Esophagus squamous epithelium (tissue), 5 donors: ENCODE results near the gene GRIK1. TPM values are rescaled to one million over a fixed set of nuclear protein-coding genes. Genes with fewer than 3 reads are reported as not detected.

ENCODE experiments used
- DNase-seq: peaks from one replicate; lab custom pipeline; 2025; lab: John Stamatoyannopoulos, UW
- H3K27ac ChIP-seq, 4 donors: fragments of 200-600 bp; sonication (generic); one replicate each; pipeline ENCODE4 v1.5.1; 2016 to 2019; ENCODE audit warnings: mild to moderate bottlenecking in 1 of 4
- H3K27me3 ChIP-seq, 4 donors: fragments of 200-600 bp; sonication (generic); 1 replicate in 3 of 4; 2 replicates in 1 of 4; pipeline versions ENCODE4 v1.5.1 to v1.6.0; 2017 to 2021; ENCODE audit warnings: antibody characterized with exemption in 1 of 4
- H3K36me3 ChIP-seq, 3 donors: fragments of 200-600 bp; sonication (generic); one replicate each; pipeline ENCODE4 v1.5.1; 2016 to 2019
- H3K4me1 ChIP-seq, 3 donors: fragments of 200-600 bp; sonication (generic); one replicate each; pipeline ENCODE4 v1.5.1; 2017 to 2019
- H3K4me3 ChIP-seq, 4 donors: fragments of 200-600 bp; sonication (generic); 1 replicate in 3 of 4; 2 replicates in 1 of 4; pipeline ENCODE4 v1.5.1; 2016 to 2019; ENCODE audit warnings: mild to moderate bottlenecking in 2 of 4, moderate library complexity in 1 of 4
- H3K9me3 ChIP-seq, 3 donors: fragments of 200-600 bp; sonication (generic); one replicate each; pipeline ENCODE4 v1.5.1; 2016 to 2019
- POLR2A ChIP-seq, 4 donors: fragments of 450-650 bp; IDR thresholded peaks; one replicate each; pipeline ENCODE4 v1.6.1; 2017; ENCODE audit warnings: antibody characterized with exemption in 4 of 4, mild to moderate bottlenecking in 4 of 4, moderate library complexity in 3 of 4
- WGBS, 2 donors: methylation state at CpG; one replicate each; pipeline ENCODE4 v1.1.5; 2018; 5-methylcytosine and 5-hydroxymethylcytosine counted together
- intact Hi-C: fragments of 100-400 bp; cut with DNase I; formaldehyde crosslinking; loops from one replicate; pipeline ENCODE4 v1.15.0; 2022
- total RNA-seq, 4 donors: library from RNA; depleted of rRNA; stranded (reverse); fragments of >200 nt; gene quantifications; one replicate each; pipeline ENCODE4 v1.1.0, GENCODE V29; 2016
- TF ChIP-seq, protein P1 (sequence below), 6 experiments: fragments of 450-650 bp in 4 of 6; fragments of 200-600 bp in 2 of 6; sonication (generic) in 2 of 6; IDR thresholded peaks; one replicate each; pipeline ENCODE4 v1.5.1; 2016 to 2019; ENCODE audit warnings: antibody characterized with exemption in 6 of 6, mild to moderate bottlenecking in 4 of 6, moderate library complexity in 4 of 6
- donor health status: DM: yes; HTN: yes; CAD: no.

The GRIK1 gene
- total RNA-seq, 4 donors from 2014 or later = 0.19 TPM; not detected in 3

DNA sequence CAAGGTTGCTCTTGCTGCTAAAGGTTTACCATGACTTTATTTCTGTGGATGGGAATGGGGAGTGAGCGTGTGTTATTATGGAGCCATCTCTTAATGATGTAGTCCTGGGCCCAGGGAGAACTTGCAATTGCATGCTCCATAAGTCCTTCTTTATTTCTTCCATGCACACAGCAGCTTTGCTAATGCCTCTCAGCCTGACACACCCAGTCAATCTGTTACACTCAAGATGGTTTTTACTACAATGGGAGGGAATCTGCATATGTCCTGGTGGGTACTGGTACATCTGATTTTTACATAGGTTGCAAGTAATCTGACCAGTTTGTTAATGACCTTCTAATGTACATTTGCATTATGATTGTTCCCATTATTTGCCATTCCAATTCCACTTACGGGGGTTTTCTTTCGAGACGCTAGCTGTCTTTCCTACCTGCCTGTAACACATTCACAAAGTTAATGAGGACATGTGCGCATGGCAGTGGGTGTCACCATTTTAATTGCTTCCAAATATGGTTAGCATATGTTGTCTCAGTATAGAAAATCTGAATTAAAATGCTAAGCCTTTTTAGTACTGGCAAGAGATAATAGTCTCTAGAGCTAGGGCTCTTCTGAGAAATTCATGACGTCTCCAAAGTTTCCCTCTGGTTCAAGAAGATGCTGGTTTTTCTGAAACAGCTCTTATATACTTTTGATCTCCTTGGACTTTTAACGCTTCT, 188.2 kb downstream of the GRIK1 start:
- 93 to 96% methylated on average over 7 of the region's 7 CpGs for WGBS, 2 donors
- H3K4me3 ChIP-seq = no peak overlapping the region
- no peaks in the 10 kb centered on the region for H3K4me1 ChIP-seq
- H3K9me3 ChIP-seq = no peaks in the 10 kb centered on the region
- no peaks in the 10 kb centered on the region for H3K36me3 ChIP-seq
- intact Hi-C loops = no loop called here
- no peak overlapping the region for H3K27ac ChIP-seq
- no peak for DNase-seq
- TF ChIP-seq, protein P1, sequence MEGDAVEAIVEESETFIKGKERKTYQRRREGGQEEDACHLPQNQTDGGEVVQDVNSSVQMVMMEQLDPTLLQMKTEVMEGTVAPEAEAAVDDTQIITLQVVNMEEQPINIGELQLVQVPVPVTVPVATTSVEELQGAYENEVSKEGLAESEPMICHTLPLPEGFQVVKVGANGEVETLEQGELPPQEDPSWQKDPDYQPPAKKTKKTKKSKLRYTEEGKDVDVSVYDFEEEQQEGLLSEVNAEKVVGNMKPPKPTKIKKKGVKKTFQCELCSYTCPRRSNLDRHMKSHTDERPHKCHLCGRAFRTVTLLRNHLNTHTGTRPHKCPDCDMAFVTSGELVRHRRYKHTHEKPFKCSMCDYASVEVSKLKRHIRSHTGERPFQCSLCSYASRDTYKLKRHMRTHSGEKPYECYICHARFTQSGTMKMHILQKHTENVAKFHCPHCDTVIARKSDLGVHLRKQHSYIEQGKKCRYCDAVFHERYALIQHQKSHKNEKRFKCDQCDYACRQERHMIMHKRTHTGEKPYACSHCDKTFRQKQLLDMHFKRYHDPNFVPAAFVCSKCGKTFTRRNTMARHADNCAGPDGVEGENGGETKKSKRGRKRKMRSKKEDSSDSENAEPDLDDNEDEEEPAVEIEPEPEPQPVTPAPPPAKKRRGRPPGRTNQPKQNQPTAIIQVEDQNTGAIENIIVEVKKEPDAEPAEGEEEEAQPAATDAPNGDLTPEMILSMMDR (IDR thresholded peaks at IDR 0.05) = no peak
- TF ChIP-seq POLR2A (IDR thresholded peaks at IDR 0.05) = no peak
- H3K27me3 ChIP-seq = no peaks in the 10 kb centered on the region

DNA sequence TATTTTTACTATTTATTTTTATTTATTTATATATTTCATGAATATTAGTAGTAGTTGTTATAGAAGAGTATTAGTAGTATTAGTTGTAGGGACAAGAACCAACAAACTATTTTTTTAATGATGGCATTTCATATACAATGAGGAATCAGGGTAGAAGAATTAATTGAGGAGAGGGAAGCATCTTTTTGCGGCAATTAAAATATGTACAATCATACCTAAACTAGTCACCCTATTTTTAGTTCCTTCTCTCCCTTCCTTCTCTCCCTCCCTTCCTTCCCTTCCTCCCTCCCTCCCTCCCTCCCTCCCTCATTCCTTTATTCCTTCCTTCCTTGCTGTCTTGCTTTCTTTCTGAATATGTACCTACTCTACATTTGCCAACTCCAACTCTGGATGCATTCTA, 189.8 kb downstream of the GRIK1 start:
- H3K4me1 ChIP-seq = no peaks in the 10 kb centered on the region
- WGBS, 2 donors = 95 to 100% methylated on average over 1 of the region's 1 CpG
- intact Hi-C loops = no loop called here
- no peak for DNase-seq
- H3K4me3 ChIP-seq = no peak overlapping the region
- no peak for TF ChIP-seq POLR2A (IDR thresholded peaks at IDR 0.05)
- TF ChIP-seq, protein P1 (IDR thresholded peaks at IDR 0.05) = no peak
- no peak overlapping the region for H3K27ac ChIP-seq
- H3K36me3 ChIP-seq = no peaks in the 10 kb centered on the region
- H3K27me3 ChIP-seq = no peaks in the 10 kb centered on the region
- H3K9me3 ChIP-seq = no peaks in the 10 kb centered on the region

DNA sequence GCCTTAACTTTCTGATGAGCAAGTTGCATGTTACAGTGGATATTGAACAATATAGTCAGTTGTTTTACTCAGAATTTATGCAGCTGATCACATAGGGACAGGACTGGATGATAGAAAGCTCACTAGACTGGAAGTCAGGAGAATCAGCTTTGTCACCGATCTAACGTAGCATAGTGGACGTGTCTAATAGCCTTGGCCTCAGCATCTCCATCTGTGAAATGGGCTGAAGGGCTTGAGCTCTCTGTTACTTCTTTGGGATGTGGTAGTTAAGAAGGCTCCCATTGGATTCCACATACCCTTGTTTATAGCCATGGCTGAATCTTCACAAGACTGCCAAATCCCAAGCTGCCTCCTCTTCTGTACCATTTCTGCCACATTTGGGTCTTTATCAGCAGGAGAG, 190.6 kb downstream of the GRIK1 start:
- intact Hi-C loops = no loop called here
- WGBS, 2 donors = 94 to 97% methylated on average over 3 of the region's 3 CpGs
- DNase-seq = no peak
- no peak overlapping the region for H3K27ac ChIP-seq
- TF ChIP-seq, protein P1 (IDR thresholded peaks at IDR 0.05) = no peak
- H3K36me3 ChIP-seq = no peaks in the 10 kb centered on the region
- no peaks in the 10 kb centered on the region for H3K4me1 ChIP-seq
- no peak overlapping the region for H3K4me3 ChIP-seq
- no peaks in the 10 kb centered on the region for H3K27me3 ChIP-seq
- no peaks in the 10 kb centered on the region for H3K9me3 ChIP-seq

DNA sequence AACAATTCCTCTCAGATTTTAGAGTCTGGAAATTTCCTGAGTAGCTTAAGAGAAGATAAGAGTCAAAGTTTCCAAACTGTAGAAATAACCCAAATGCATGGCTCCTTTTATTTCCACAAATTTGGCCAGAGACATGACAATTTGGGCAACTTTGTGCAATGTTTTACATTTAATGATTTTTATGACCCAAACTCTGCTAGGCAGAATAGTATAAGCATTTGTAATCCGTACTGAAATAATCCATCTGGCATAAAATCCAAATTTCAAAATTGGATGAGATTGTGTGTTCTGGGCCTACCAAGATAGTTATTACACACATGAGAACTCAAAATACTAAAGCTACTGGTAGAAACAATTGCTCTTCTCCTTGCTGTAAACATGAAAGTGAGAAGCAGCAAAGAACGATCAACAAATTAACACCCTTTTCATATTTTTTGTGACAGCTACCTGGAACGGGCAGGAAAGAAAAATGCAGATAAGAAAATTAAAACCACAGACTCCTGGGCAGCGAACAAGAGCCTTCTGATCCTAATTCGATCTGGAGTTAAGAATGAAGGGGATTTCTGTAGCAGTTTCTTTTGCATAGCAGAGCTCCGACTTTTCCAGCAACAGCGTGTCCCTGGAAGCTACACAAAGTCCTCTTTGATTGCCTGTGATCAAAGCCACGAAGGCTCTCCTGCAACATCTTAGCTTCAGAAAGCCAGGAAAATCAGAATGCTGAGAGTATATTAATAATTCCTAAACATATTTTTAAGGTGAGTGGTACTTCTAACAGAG, 191.2 kb downstream of the GRIK1 start:
- Histone ChIP-seq H3K9me3 (no peaks in the 10 kb centered on the region), H3K4me3 (no peak overlapping the region), H3K4me1 (no peaks in the 10 kb centered on the region), H3K27ac (no peak overlapping the region), H3K27me3 (no peaks in the 10 kb centered on the region), H3K36me3 (no peaks in the 10 kb centered on the region)
- TF ChIP-seq POLR2A (IDR thresholded peaks at IDR 0.05) = no peak
- TF ChIP-seq, protein P1 (IDR thresholded peaks at IDR 0.05) = no peak
- intact Hi-C loops = no loop called here
- 58 to 62% methylated on average over 8 of the region's 8 CpGs for WGBS, 2 donors
- no peak for DNase-seq

DNA sequence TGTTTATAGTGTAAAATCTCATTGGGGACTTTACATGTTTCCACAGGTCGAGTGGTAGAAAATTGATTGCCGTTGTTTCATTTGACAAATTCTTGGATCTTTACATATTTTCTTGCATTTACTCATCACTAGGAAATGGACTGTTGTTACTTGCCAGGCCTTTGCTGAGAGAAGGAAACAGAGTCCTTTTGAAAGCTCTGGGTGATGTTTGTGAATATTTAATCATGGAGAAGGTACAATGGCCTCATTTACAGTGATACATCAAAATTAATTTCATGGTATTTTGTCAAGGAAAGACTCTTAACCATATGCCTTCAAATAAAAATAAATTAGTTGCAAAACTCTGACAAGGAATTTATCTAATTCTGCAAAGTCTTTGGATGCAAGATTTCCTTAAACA, 198.0 kb downstream of the GRIK1 start:
- intact Hi-C loops = no loop called here
- Histone ChIP-seq H3K27me3 (no peaks in the 10 kb centered on the region), H3K4me3 (no peak overlapping the region), H3K27ac (no peak overlapping the region), H3K36me3 (no peaks in the 10 kb centered on the region), H3K4me1 (no peaks in the 10 kb centered on the region), H3K9me3 (no peaks in the 10 kb centered on the region)
- no peak for DNase-seq
- no peak for TF ChIP-seq POLR2A (IDR thresholded peaks at IDR 0.05)
- TF ChIP-seq, protein P1 (IDR thresholded peaks at IDR 0.05) = no peak
- 43 to 48% methylated on average over 2 of the region's 2 CpGs for WGBS, 2 donors
